Small intestine (tissue), 7 donors: Measurements from ENCODE around the gene GOLGA1. TPM values are rescaled to one million over a fixed set of nuclear protein-coding genes. Genes with fewer than 3 reads are reported as not detected.

Experiments used
- DNase-seq, 2 donors: peaks; one replicate each; pipeline versions ENCODE4 v3.0.0 to v3.0.0-alpha.2; 2013
- FAIRE-seq: peaks from 2 replicates; lab custom pipeline; 2012; peaks lifted over from hg19 to GRCh38; lab: Jason Lieb, UNC
- H3K27ac ChIP-seq, 3 donors: one replicate each; pipeline ENCODE4 v1.5.1; 2013; ENCODE audit warnings: low read length in 2 of 3, mild to moderate bottlenecking in 2 of 3, control low read depth in 1 of 3, inconsistent platforms in 1 of 3, low read depth in 1 of 3, moderate library complexity in 1 of 3
- H3K27me3 ChIP-seq, 3 donors: one replicate each; pipeline ENCODE4 v1.6.1; 2013; ENCODE audit warnings: low read length in 3 of 3, inconsistent platforms in 1 of 3; ENCODE audit not compliant: control insufficient read depth in 3 of 3, insufficient read depth in 3 of 3
- H3K36me3 ChIP-seq, 3 donors: one replicate each; pipeline ENCODE4 v1.6.1; 2013; ENCODE audit warnings: low read length in 3 of 3, inconsistent platforms in 1 of 3, low read depth in 1 of 3, mild to moderate bottlenecking in 1 of 3, moderate library complexity in 1 of 3; ENCODE audit not compliant: control insufficient read depth in 3 of 3, insufficient read depth in 2 of 3
- H3K4me1 ChIP-seq, 3 donors: one replicate each; pipeline ENCODE4 v1.6.1; 2013; ENCODE audit warnings: low read length in 2 of 3, inconsistent platforms in 1 of 3, low read depth in 1 of 3, mild to moderate bottlenecking in 1 of 3, moderate library complexity in 1 of 3; ENCODE audit not compliant: control insufficient read depth in 3 of 3, insufficient read depth in 2 of 3
- H3K4me3 ChIP-seq, 3 donors: one replicate each; pipeline ENCODE4 v1.5.1; 2013; ENCODE audit warnings: low read length in 3 of 3, control low read depth in 1 of 3, inconsistent platforms in 1 of 3, low read depth in 1 of 3, mild to moderate bottlenecking in 1 of 3, moderate library complexity in 1 of 3
- H3K9me3 ChIP-seq, 2 donors: one replicate each; pipeline ENCODE4 v1.6.1; 2013; ENCODE audit warnings: low read depth in 1 of 2, low read length in 1 of 2; ENCODE audit not compliant: control insufficient read depth in 2 of 2, insufficient read depth in 1 of 2
- WGBS, 3 donors: extraction: QIAGEN DNeasy Blood & Tissue Kit; methylation state at CpG; one replicate each; pipeline ENCODE4 v1.1.7; 2013; 5-methylcytosine and 5-hydroxymethylcytosine counted together
- polyA plus RNA-seq, 4 donors: library from polyadenylated mRNA; stranded (reverse) in 3 of 4; unstranded in 1 of 4; fragments of 200-250 nt in 3 of 4; fragments of 120-200 nt in 1 of 4; gene quantifications; one replicate each; pipeline versions ENCODE4 v1.2.1 to v1.2.3, GENCODE V29; 2013
- donor health status: healthy with polysubstance abuse.
- donor health status: control.
- donor health status: control.
- donor health status: Bipolar disorder and iron deficiency.
- donor health status: healthy.

GOLGA1 gene
- polyA plus RNA-seq, 4 donors, result 9.1 to 18.8 (median 14.5) TPM

DNA sequence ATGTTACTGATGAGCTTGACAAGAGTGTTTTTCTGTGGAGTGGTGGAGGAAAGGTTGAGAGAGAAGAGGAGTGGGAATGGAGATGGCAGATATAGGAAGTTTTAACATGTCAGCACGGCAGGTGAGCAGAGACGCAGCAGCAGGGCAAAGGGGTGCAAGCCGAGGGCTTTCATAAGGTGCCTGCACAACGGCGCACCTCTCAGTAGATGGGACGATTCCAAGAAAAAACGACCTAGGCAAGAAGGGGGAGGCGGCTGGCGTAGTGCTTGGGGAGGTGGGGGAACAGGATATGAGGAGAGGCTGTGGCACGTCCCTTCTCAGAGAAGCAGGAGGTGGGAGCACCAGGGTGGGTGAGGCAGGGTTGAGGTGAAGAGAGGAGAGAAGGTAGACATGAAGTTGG lies 54.4 kb downstream of the GOLGA1 start:
- WGBS, 3 donors, result 90 to 95% (median 92%) methylated on average over 10 of the region's 10 CpGs

DNA sequence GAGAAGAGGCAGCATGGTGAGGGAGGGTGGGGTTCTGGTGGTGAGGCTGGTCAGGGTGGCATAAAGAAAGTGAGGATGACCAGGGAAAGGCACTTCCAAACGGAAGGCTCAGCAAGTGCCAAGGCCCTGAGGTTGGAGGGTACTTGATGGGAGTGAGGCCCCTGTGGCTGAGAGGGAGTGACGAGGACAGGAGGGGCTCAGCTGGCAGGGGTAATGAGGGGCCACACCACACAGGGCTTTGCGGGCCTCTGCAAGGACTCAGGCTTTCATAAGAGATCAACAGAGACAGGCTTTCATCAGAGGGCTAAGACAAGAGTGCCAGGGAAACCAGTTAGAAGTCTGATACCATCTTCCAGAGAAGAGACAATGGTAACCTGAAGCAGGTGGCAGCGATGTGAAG lies 55.3 kb downstream of the GOLGA1 start:
- 95 to 99% (median 95%) methylated on average over 4 of the region's 4 CpGs for WGBS, 3 donors
- Histone ChIP-seq H3K27me3 (no peaks in the 10 kb centered on the region), H3K4me3 (no peak overlapping the region), H3K36me3 (peaks cover 6 to 83% (median 43%) of the 10 kb centered on the region in 3 donors), H3K9me3 (no peaks in the 10 kb centered on the region), H3K4me1 (no peaks in the 10 kb centered on the region), H3K27ac (no peak overlapping the region)
- DNase-seq, result no peak
- FAIRE-seq, result no peak

More for the DNA sequence above, 54.4 kb downstream of the GOLGA1 start:
- H3K27me3 ChIP-seq, result no peaks in the 10 kb centered on the region
- H3K27ac ChIP-seq, result no peak overlapping the region
- no peak for FAIRE-seq
- H3K9me3 ChIP-seq, result no peaks in the 10 kb centered on the region
- no peak for DNase-seq
- no peak overlapping the region for H3K4me3 ChIP-seq
- H3K4me1 ChIP-seq, result no peaks in the 10 kb centered on the region
- H3K36me3 ChIP-seq, result peaks cover 6 to 81% (median 39%) of the 10 kb centered on the region in 3 donors

DNA sequence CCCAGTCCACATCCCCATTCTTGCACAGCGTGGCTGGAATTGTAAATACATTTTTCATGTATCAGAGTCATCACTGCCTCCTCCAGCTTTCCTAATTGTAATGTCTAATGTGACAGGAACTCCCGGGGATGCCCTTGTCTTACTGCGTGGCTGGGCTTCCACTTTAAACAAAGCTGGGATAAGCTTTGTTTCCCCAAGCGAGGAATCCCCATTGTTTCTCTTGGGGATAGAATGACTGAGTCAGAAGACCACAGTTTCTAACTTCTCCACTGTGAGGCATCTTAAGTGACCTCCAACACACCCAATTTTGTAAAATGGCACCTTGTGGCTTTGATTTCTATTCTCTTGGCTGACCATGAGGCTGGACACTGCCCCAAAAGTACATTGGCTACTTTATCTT lies 56.5 kb downstream of the GOLGA1 start:
- no peak overlapping the region for H3K4me3 ChIP-seq
- no peaks in the 10 kb centered on the region for H3K27me3 ChIP-seq
- no peak for FAIRE-seq
- peaks cover 6 to 80% (median 43%) of the 10 kb centered on the region in 3 donors for H3K36me3 ChIP-seq
- H3K9me3 ChIP-seq, result no peaks in the 10 kb centered on the region
- WGBS, 3 donors, result 84 to 94% (median 87%) methylated on average over 4 of the region's 4 CpGs
- DNase-seq, result no peak
- no peaks in the 10 kb centered on the region for H3K4me1 ChIP-seq
- H3K27ac ChIP-seq, result no peak overlapping the region

- Histone ChIP-seq H3K27ac (no peak overlapping the region), H3K4me3 (no peak overlapping the region), H3K9me3 (no peaks in the 10 kb centered on the region), H3K27me3 (no peaks in the 10 kb centered on the region), H3K4me1 (no peaks in the 10 kb centered on the region), H3K36me3 (peaks cover 4 to 78% (median 31%) of the 10 kb centered on the region in 3 donors)
- DNase-seq, result no peak
- no peak for FAIRE-seq
- WGBS, 3 donors, result 79 to 86% (median 82%) methylated on average over 13 of the region's 13 CpGs
Measured at GRCh38 chr9:124882231-124882630, 58.7 kb downstream of the GOLGA1 start.

GRCh38 chr9:124881138-124881743 lies 59.6 kb downstream of the GOLGA1 start:
- Histone ChIP-seq H3K36me3 (peaks cover 4 to 78% (median 23%) of the 10 kb centered on the region in 3 donors), H3K4me3 (no peak overlapping the region), H3K27me3 (no peaks in the 10 kb centered on the region), H3K27ac (no peak overlapping the region), H3K9me3 (no peaks in the 10 kb centered on the region), H3K4me1 (no peaks in the 10 kb centered on the region)
- 89 to 96% (median 91%) methylated on average over 16 of the region's 16 CpGs for whole genome bisulfite sequencing, 3 donors
- no peak for FAIRE-seq
- no peak for DNase-seq

DNA sequence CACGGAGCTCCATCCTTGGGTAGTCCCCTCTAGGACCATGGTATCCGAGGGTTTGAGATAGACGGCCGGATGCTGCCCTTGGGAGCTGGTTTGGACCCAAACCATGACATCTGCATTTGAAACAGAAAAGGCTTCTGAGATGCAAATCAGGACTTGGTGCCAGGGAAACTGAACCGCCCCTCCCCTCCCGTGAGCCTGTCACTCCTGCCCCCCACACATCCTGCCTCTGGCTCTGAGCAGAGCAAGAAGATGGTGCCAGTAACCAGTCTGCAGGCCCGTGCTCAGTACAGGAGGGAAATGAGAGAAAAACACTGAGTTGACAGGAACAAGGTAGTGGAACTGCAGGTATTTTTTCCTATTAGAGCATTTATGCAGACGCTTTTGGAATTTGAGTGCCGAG lies 60.4 kb downstream of the GOLGA1 start:
- H3K36me3 ChIP-seq, result peaks cover 10 to 78% (median 17%) of the 10 kb centered on the region in 3 donors
- H3K4me1 ChIP-seq, result no peaks in the 10 kb centered on the region
- DNase-seq (no peak), FAIRE-seq (no peak)
- no peaks in the 10 kb centered on the region for H3K27me3 ChIP-seq
- H3K9me3 ChIP-seq, result no peaks in the 10 kb centered on the region
- 69 to 83% (median 78%) methylated on average over 9 of the region's 9 CpGs for WGBS, 3 donors
- H3K27ac ChIP-seq, result no peak overlapping the region
- H3K4me3 ChIP-seq, result no peak overlapping the region

DNA sequence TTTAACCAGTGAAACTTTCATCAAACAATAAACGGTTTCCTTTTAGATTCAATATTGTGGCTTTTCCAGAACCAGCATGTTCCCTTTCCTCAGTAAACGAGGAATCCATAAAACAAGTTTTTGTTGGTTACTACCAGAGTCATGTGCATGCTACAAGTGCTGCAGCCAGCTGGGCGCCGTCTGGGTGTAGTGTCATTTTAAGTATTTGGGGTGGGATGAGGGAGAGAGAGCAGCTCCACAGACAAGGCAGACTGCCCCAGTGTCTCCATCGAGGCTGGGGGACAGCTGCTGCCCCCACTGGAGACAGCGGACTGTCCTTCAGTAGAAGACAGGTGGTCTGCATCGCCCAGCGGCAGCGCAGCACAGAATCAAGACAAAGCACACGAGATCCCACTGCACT lies 61.7 kb downstream of the GOLGA1 start:
- Histone ChIP-seq H3K27ac (no peak overlapping the region), H3K36me3 (peaks cover 12 to 84% (median 21%) of the 10 kb centered on the region in 3 donors), H3K4me1 (no peaks in the 10 kb centered on the region), H3K4me3 (no peak overlapping the region), H3K9me3 (no peaks in the 10 kb centered on the region), H3K27me3 (no peaks in the 10 kb centered on the region)
- DNase-seq (no peak), FAIRE-seq (no peak)
- WGBS, 3 donors, result 66 to 85% (median 82%) methylated on average over 10 of the region's 10 CpGs

DNA sequence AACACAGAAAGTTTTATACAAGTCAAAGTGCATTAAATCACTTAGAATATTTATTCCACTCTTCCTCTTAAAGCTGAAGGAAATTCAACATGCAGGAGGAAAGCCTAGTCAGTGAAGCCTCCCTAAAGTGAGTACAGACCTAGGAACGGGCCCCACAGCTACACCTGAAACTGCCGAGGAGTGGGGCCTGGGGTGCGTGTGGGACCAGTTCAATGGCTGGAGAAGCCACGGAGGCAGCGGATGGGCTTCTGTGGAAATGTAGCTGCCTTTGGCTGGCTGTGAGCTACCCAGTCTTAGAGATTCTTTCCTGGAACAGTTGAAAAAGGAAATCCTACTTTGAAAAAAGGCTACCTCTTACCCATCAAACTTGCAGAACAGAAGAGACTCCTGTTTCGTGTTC lies 62.4 kb downstream of the GOLGA1 start:
- DNase-seq (no peak), FAIRE-seq (no peak)
- no peaks in the 10 kb centered on the region for H3K9me3 ChIP-seq
- WGBS, 3 donors, result 85 to 91% (median 88%) methylated on average over 6 of the region's 6 CpGs
- H3K4me3 ChIP-seq, result no peak overlapping the region
- peaks cover 12 to 86% (median 21%) of the 10 kb centered on the region in 3 donors for H3K36me3 ChIP-seq
- H3K27me3 ChIP-seq, result no peaks in the 10 kb centered on the region
- H3K4me1 ChIP-seq, result no peaks in the 10 kb centered on the region
- no peak overlapping the region for H3K27ac ChIP-seq

DNA sequence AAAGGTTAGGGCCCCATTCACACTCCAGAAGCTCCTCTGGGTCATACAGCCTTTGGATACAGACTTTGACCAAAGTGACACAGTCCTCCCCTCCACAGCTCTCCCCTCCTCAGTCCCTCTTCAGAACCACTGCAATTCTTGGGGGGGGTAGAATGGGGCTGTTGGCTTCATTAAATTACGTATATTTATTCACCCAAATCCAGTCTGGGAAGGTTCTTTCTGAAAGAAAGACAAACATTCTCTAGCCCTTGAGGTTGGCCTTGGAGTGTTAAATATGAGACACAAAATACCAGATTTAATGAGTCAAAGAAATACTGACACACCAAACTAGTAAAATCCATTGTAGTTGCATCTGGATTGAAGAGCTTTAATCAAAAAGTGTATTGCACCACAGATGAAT lies 62.9 kb downstream of the GOLGA1 start:
- DNase-seq (no peak), FAIRE-seq (no peak)
- H3K36me3 ChIP-seq, result peaks cover 12 to 89% (median 21%) of the 10 kb centered on the region in 3 donors
- H3K4me1 ChIP-seq, result no peaks in the 10 kb centered on the region
- no peak overlapping the region for H3K4me3 ChIP-seq
- WGBS, 3 donors, result 76 to 91% (median 89%) methylated on average over 1 of the region's 1 CpG
- H3K9me3 ChIP-seq, result no peaks in the 10 kb centered on the region
- H3K27me3 ChIP-seq, result no peaks in the 10 kb centered on the region
- H3K27ac ChIP-seq, result no peak overlapping the region
